ENCODE data around the gene ADAM33.

Gene ADAM33

DNA sequence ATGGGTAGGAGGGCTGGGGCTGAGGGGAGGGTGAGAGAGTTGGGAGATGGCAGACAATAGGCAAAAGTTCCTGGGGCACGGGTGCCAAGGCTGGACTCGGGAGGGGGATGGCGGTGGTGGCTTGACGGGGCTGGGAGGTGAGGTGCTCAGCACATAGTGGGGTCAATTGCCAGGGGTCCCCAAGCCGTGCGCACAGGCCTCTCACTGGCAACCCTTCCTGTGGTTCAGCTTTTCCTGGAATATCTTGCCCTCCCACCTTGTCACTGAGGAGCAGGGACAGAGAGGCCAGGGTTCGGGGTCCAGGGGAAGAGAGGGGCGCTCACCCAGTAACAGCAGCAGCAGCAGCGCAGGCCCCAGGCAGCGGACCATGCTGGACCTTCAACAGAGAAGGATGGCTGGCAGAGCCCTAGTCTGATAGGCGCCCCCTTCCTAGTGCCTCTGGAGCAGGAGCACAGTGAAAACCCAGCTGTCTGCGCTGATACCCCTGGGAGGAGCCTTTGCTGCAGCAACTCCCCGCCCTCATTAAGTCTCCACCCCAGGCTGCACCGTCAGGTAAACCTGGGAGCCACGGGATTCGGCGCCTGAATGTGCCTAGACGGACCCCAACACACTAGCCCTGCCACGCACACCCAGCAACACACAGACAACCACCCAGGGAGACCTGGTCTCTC lies 18.6 kb downstream of the ADAM33 start, which contains the start of gene GFRA4:
TSS of gene GFRA4 (minus strand) at position 369 of the 671 bp plus-strand sequence. CDS start at position 369, 0 bp downstream.
- DNase-seq: no peak

DNA sequence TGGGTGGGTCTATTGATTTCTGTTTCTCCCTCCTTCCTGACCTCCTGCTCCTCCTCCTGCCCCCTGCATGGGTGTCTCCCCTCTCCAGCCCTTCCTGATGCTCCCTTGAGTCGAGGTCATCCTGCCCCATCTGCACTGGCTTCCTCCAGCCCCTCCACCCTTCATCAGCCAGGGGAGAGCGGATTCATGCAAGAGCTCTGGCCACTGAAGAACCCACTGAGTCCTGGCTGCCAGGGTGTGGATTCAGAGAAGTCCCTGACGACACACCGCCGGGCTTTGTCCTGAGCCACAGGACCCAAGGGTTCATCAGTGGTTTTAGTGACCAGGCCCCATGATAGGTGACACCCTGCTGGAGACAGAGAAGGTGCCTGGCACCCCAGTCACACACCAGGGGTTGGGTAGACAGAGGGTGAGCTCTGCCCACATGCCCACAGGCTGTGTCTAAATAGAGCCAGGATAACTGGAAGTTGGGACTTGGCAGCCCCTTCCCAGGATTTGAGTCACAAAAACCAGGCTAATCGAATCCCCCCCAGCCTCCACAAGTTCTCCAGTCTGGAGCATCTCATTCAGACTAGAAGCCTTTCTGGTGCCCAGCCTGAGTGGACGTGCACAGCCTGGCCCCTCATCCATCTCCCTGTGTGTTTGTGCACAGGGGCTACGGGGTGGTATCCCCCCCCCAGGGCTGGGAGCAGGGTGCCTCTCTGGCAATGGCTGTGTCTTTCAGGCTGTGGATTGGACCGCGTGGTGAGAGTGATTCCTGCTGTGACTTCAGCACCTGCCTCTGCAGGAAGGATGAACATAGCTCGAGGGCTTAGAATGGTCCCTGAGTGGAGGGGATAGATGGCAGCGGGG lies 19.8 kb downstream of the ADAM33 start:
- peak; percentile 32 for DNase-seq

DNA sequence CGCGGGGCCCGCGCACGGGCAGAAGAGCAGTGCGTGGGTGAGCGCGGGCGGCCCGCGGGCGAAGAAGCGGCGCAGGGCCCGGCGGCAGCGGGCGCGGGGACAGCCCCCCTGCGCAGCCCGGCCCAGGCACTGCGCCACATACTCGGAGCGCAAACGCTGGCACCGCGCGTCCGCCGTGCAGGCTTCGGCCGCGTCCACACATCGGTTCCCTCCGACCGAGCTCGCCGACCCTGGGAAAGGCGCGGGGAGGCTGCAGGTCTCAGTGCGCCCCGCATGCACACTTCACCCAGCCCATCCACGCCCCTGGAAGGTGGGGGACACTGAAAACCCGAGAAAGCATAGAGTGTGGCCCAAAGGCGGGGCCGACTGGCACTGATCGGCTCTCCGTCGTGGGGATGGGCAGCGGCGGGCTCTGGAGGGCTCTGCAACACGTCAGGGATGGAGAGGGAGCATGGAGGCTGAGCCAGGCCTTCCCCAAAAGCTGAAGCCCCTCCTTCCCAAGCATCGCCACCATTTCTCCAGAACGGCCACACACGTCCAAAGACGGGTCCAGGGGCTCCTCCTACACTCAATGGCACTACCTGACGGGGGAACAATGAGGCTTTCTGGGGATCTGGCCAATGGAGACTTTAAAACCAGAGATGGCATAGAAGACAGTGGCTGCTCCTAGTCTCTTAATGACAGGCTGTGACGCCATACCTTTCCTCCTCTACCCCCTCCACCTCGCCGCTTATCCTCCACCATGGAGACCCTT lies 20.6 kb downstream of the ADAM33 start:
- DNase-seq: no peak

DNA sequence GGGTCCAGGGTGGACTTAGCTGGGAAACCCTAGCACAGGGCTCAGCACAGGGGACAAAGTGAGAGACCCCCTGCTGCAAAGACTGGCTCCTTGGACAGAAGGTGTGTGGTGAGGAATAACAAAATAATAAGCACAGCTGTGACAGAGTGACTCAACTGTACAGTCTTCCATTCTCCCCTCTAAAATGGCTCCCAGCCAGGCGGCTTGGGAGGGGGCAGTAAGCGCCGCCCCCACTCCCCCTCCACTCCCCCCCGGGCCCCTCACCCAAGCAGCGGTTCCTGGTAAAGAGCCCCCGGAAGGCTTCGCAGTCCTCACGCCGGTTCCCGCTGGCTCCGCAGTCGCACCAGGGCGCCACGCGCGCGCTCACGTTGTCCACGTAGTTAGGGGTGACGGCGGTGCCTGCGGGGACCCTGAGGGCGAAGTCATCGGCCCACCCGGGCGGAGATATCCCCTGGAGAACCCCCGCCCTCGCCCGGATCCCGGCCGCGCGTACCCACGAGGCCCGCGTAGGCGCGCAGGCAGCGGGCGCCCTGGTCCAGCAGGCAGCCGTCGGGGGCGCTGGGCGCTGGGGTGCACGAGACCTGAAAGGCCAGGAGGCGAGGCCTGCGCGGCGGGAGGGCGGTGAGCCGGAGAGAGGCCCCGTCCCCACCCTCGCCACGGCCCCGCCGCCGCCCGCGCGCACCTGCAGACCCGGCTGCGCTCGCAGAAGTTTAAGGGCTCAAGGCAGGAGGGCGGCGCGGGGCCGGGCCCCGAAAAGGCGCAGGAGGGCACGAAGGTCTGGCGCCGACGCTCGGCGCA lies 21.3 kb downstream of the ADAM33 start:
- no peak for DNase-seq

DNA sequence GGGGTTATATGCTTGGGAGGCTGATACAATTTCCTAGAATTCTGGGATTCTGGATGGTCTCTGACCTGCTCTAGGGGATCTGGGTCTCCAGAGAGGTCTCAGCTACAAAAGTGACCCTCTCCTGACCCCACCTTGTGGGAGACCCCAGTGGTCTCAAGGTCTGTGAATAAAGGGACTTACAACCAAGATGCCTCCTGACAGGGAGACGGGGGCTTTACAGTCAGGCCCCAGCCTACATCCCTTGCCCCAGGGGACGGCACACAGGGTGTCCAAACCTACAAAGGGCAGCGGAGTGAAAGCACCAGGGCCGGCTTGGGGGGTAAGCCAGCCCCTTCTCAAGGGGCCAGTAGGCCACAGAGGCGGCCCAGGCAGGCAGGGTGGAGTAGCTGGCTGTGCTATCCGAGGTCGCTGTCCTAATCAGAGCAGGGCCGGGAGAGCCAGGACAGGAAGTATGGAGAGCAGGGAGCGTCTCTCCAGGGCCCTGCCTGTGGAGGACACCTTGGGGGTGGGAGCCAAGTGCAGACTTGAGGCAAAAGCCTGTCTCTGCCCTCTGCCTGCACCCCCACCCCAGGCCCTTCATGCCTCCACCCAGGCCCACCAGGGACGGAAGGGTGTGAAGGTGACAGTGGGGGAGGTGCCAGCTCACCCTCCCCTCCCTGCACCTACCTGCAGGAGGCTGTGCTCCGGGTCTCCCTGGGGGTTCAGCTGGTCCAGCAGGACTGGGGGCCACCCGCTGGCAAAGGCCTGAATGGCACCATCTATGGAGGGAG lies 22.1 kb downstream of the ADAM33 start:
- no peak for DNase-seq

DNA sequence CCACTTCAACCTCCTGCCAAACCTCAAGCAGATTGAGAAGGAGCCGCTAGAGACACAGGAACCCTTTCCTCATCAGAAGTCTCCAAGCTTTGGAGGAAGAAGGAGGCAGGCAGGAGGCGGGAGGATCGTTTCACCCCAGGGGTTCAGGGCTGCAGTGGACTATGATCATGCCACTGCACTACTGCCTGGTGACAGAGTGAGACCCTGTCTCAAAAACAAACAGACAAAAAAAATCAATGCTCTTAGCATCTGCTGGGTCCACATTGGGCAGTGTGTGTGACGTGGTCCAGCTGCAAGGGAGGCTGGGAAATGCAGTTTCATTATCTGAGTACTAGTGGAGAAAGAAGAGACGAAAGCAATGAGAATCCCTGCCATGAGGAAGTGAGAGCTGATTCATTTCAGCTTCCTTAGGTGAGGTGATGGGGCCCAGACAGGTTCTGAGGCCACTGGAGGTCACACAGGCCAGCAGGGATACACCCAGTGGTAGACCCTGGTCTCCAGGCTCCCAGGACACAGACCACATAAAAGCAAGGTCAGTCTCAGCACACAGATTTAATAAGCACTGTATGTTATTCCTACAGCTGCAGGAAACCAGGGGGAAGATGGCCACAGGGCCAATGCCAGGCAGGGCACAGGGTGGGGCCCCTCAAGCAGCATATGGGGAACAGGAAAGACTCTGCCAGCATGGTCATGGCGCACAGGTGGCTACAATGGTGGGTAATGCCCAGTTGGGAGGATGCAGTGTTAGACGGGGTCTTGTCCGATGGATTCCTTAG lies 22.9 kb downstream of the ADAM33 start:
- no peak for DNase-seq

DNA sequence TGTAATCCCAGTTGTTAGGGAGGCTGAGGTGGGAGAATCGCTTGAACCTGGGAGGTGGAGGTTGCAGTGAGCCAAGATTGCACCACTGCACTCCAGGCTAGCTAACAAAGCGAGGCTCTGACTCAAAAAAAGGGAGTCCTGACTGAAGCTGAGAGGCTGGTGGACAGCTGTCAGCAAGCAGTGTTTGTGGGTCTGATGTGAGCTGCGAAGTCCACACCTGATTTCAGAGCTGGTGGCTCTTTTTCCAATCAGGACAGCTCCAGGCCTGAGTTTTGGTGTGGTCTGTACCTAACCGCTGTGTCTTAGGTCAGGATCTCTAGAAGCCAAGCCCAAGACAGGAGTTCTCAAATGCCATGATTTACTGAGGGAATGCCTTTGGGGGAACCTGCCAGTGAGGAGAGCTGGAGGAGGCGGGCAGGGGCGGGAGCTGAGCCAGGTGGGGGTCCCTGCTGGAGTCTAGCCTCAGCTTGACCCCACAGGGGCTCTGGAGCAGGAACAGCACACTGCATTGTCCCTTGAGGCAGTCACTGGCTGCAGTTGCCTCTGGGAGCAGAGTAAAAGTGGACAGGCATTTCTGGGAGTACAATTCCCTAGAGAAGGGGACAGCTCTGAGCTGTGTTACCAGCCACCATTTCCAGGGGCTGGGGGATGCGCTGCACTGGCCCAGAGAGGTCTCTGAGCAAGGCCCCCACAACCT lies 23.6 kb downstream of the ADAM33 start:
- no peak for DNase-seq

DNA sequence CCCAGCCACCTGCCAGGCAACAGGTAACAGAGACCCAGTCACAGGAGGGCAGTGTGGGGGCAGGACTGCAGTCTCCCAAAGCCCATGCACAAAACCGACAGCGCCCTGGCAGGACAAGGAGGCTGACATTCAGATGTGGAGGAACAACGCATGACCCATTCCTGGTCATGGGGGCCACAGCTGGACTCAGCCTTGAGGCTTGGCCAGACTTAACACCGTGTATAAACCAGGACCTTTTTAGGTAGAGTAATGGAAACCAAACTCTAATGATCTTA lies 26.7 kb downstream of the ADAM33 start:
- no peak for DNase-seq

DNA sequence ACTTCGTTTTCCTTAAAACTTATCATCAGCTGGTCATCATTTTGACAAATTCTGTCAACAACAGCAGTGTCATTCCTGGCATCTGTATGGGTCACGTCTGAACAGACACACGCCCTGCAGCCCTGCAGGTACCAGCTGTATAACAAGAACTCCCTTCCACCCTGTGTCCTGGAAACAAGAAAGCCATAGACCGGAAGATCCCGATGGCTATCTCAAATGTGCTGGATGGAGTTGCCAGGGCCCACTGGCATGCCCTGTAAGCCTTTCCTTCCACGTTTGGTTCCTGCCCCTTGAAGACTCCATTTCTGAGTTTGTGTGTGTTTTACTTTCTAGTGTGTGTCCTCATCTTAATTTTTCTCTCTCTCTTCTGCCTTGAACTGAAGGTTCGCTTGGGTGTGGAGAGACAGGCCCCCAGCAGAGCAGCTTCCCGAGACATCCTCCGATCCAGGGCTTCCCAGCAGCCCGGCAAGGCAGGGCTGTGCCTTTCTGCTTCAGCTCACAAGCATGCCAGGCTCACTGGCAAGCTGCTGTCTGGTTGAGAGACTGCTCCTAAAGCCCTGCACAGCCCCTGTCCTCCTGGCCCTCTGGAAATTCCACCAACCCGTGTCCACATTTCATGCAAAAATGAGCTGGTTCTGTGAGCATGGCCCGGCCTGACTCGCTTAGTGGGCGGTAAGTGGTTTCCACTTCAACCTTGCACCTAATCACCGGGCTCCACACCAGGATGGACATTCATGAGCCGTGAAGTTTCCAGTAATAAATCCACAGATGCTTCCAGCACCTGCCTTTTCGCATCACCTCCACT lies 27.3 kb downstream of the ADAM33 start:
- DNase-seq: peak; percentile 31

DNA sequence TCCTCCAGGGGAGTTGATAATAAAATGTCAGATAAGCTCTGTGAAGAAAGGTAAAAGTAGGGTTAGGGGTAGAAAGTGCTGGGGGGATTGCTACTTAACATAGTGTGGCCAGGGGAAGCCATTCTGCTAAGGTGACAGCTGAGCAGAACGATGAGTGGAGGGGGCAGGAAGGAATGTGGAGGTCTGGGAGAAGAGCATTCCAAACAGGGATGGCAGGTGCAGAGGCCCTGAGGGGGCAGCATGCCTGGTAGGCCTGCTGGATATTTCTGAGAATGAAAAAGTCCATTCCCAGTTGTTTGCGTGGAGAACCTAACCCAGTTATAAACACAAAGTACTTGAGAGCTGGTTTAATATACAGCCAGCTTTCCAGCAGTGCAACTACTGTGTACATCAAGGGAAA lies 27.9 kb downstream of the ADAM33 start:
- no peak for DNase-seq

DNA sequence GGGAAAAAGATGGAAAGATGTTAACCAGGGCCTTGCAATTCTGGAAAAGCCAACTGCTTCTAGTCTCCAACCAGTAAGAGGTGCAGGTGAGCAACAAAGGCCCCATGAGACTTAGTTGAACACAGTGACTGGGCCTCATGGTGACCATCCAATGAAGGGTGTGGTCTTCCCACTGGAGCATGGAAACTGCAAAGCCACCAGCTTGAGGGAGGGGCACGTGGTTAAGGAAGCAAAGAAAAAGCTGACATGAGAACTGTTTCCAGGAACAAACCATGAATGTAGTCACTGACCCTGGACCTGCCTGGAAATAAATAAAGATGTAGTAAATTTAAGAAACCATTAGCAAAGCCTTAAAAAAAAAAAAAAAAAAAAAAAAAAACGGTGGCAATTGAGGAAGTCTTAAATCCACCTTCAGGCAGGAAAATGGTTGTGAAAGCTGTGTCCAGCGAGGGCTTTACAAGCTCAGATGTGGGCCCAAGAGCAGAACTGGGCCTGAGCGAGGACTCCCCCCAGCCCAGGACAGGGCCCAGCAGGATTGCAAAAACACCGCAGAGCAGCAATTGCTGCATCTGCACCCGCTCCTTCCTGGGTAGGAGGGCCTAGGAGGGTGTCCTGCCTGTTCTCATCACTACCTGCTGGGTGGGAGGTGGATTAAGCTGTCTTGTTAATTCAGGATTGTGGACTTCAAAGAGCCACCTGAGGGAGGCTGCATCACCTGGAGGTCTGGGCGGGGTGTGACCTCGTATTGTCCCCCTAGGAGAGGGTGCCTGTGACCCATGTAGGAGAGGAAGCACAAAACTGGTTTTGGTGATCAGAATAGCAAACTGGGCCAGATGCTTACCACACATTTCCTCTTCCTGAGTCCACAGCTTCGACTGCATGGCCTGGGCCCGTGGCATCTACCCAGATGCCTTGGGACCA lies 28.9 kb downstream of the ADAM33 start:
- no peak for DNase-seq

DNA sequence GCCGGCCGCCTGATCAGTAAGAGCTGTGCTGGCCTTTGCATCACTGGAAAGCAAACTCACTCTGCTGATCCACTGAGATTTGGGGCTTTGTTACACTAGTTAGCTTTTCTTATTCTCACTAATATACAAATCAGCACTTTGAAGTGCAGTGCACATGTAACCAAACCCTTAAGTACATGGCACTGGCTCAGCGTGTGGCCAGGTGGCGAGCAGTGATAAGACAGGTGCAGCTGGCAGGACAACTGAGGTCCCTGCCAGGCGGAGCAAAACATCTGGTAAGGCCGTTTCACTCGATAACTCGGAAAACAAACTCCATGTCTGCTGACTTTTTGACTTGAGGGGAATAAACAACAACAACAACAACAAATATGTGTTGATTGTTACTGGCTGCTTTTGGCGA lies 29.6 kb downstream of the ADAM33 start:
- peak; percentile 49 for DNase-seq

DNA sequence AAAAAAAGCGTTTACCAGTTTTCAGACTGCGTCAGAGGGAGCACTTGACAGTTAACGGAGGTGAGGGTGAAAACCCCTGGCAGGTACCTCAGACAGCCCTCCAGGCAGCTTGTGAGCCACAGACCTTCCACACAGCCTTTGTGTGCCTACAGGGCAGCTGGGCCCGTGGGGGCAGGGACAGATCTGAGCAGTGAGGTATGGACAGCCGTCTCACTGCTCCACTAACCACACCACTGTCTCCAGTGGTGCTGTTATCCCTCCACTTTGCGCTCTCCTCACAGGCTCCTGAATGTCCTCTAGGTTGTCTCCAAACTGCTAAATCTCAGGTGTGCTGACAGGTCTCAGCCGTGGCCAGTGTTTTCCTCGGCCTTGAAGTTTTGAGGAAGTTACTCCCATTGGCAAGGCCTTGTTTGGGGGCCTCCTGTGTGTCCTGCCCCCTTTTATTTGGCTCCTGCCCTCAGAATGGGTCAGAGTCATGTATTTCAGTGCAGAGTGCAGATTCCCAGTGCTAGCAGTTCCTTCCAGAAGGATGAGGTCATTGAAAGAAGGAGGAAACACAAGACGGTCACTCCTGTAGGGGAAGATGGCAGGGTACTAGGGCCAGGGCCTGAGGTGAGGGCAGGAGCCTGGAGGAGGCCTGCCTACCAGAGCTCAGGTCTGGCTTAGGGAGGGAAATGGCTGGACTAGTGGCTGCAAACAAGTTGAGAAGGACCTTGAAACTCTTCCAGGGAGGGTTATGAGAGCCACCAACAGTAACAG lies 30.4 kb downstream of the ADAM33 start:
- no peak for DNase-seq

DNA sequence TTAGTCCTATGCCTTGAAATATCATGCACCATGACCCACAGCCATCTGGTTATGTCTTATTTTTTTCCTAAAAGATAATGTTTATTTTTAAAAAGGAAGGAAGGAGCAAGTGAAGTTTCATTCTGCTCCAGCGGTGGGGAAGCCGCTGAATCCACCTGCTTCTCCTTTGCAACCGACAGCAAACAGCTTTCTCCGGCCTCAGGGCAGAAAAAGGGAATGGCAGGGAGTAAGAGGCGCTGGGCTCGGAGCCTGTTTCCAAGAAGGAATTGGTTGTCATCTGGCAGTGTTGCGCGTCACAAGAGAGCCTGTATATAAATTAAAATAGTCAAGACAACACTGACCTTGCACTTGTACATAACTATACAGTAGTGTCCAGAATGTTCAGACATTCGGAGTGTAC lies 32.9 kb downstream of the ADAM33 start:
- no peak for DNase-seq

DNA sequence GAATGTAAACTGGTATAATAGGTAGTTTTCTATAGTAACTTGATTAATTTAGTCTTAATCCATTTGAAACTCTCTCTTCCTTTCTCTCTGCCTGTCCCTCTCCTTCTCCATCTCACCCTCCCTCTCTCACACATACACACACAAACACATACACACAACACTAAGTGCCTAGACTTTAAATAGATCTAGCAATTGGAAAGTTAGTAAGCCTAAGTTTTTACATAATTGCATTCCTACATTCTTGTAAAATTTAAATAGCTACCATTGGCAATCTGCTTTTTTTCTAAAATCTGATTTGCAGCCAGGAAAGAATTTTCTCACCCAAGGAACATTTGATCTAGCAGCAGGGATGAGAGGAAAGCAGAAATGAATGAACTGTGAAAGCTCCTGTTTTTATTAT lies 34.3 kb downstream of the ADAM33 start:
- DNase-seq: no peak

DNA sequence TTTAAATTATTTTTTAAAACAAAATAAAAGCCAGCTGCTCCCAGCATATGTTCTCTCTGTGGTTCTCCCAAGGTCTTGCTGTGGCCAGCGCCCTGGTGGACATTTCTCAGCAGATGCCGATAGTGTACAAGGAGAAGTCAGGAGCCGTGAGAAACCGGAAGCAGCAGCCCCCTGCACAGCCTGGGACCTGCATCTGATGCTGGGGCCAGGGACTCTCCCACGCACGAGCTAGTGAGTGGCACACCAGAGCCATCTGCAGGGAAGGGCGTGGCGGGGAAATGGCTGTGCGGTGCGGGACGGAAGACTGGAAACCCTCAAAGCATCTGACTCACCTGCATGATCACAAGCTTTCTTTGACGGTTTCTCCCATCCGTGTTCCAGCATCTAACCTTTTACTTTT lies 35.2 kb downstream of the ADAM33 start:
- DNase-seq: no peak

DNA sequence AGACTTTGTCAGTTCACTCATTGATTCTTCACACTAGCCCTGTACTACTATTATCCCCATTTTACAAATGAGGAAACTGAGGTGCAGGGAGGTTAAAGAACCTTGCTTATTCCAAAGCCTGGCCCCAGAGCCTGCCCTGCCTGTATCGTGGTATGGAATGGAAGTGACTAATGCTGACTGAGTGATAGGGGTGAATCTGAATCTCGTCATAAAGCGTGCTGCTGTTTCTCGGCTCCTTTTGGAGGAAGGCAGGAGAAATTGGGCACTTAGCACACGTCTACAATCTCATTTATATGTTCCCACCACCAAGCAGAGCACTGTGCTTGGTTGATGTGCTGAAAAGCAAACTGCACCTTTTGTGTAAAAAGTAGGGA lies 35.8 kb downstream of the ADAM33 start:
- DNase-seq: no peak
